Nucleus accumbens (tissue), 56 donors: ENCODE data around the gene UBD.

Experiments
- DNase-seq, 56 donors: peaks; one replicate each; lab custom pipeline; 2025; lab: John Stamatoyannopoulos, UW

Gene UBD

GRCh38 chr6:29524444-29525310 lies 34.9 kb downstream of the UBD start:
- no peak for DNase-seq

DNA sequence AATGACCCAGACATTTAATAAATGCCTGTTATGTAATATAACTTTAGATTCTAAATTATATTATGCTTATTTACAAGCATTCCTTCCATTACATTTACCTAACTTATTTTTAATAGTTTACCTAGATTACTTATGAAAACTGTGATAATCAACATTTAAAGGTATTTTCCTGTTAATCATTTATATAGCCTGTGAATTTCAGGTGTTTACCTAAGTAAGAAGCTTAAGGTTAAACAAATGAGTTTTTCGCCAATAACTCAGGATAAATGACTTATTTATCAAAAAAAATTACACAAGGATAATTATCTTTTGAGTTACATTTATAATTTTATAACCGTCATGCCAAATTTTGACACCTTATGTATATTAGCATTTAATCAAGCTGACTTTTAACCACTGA lies 35.5 kb downstream of the UBD start:
- no peak for DNase-seq

DNA sequence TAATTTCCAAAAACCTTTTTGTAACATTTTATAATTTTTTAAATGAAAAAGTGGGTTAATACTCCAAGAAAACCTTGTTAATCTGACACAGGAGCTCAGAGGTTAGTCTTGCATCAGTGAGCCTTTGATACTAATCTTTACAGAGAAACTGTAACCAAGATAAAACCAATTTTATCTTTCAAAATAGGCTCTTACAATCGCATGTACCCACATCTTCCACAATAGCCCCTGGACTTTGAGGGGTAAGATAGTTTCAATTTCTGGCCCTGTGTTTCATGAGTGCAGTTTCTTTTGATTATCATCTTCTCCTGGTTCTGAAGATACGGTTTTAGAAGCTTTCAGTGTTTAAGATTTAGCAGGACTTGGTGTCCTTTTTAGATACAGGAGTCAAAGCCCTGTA lies 37.3 kb downstream of the UBD start:
- no peak for DNase-seq

- no peak for DNase-seq
Measured at GRCh38 chr6:29521006-29521680, 38.4 kb downstream of the UBD start.

DNA sequence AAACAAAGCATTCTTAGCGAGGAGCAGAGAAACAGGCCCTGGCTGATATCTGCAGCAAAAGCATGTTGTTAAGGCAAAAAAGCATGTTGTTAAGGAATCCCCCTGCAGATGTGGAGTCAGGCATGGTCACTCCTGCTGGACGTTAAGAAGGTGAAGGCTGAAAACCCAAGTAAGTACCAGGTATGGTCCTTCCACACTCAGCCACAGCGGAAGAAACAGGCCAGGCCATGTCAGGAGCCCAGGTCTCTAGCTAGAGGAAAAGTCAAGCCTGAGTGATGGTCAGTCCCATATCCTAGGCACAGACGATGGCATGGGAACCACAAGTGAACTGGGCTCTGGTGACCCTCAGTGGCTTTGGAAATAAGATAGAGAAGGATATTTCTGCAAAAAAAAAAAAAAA lies 39.3 kb downstream of the UBD start:
- no peak for DNase-seq

DNA sequence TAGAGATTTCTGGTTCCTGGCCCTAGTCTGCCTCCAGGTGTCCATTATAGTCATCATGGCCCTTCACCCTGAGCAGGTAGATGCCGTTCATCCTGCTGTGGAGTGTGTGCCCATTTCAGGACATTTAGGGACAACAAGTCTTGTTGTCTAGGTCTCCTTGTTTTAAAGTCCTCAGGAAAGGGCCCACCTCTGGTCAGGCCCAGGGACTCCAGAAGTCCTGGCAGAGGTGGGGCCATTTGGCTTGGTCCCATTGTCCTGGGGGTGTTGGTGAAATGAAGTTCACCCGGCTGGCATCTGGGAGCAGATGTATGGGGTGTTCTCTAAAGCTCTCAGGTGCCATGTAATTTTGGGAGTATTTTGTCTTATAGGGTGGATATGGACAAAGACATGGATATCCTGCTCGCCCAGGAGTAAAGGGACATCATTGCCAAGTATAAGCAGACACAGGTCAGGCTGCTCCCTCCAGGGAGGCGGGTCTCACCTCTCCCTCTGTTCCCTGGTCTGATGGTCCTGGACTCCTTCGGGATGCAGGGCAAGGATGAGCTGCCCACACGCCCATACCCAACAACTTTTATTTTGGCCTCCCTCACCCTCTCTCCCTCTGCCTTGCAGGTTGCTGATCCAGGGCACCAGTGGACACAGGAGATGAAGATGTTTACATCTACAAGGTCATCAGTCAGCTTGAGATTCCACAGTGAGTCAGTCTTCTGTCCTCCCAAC lies 40.1 kb downstream of the UBD start:
- DNase-seq: no peak

DNA sequence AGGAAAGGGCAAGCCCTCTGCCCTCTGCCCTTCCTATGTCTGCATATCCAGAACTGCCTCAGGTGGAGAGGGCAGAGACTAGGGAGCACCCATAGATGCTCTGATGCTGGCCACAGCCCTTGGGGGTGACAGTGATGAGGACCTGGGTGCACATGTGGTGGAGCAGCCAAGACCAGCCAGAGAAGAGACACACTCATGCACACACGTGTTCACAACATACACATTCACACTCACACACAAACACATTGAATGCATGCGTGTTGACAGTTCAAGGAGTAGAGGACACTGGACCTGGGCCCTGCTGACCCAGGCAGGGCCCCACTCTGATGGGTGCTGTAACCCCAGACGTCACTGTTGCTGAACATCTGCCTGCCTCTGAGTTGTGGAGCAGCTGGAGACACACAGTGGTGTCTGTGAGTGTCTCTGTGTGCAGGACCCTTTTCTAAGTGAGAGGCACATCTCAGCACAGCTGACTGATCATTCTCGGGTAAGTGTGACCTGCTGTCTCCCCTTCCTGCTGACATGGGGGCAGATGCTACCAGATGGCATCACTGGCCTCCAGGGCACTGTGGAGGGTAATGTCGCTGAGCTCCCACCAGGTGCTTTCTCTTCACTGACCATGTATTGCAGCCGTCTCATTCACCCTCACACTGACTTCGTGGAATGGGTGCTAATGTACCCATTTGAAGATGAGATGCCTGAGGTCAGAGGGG lies 41.6 kb downstream of the UBD start:
- no peak for DNase-seq

GRCh38 chr6:29517245-29517644 lies 42.3 kb downstream of the UBD start:
- no peak for DNase-seq

- no peak for DNase-seq
Measured at GRCh38 chr6:29516108-29516507, 43.4 kb downstream of the UBD start.

DNA sequence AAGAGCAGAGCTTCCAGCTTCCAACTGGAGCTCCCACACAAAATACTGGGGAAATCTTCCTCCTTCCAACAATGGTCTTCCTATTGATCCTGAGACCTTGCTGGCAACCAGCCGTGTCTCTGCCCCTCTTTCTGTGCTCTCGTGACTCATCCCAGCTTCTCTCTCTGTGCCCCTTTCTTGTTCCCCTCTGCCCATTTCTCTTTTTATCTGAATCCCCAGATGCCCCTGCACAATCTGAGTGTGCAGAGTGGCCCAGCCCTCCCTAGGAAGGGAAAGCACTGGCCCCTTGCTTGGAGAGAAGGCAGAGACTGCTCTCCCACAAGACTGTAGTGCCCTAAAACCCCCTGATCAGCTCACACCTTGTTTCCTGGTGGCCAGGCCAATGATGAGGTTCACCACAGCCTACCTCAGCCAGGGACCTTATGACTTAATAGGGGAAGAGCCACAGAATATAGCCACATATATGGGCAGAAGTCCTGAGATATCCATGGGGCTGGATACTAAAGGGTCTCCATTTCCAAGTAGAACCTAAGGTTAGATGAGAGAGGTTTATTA lies 48.7 kb downstream of the UBD start:
- no peak for DNase-seq

DNA sequence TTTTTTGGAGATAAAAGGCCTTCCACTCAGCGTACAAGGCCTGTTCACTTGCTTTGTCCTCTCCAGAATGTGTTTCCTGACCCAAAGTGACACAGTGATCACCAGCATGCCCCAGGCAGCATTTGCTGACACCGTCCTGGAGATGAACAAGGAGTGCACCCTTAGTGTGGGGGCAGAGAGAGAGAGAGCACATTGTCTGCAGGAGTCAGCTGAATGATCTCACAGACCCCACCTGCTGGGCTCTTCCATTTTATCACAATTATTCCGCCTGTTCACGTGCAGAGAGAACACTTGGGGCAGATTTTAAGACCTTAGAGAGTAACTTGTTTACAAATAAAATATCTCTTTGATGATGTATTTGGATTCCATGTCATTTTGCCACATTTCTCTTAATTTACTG lies 49.3 kb downstream of the UBD start:
- no peak for DNase-seq

DNA sequence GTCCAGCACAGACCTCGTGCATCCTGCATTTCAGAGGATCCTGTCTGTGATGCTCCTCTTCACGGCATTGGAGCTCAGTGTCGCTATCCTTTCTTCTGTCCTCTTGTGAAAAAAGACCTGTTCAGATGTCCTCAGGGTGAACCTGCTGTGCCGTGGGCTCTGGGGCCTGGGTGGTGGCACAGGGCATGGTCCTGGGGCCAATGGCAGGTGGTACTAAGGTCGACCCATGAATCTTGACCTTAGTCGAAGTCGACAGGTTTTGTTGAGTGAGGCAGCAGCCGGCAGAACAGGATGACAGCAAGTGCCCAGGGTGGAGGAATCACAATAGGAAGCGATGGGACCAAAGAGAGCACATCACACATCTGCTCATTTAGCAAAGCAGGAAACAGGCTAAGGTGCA lies 49.8 kb downstream of the UBD start:
- DNase-seq: no peak

DNA sequence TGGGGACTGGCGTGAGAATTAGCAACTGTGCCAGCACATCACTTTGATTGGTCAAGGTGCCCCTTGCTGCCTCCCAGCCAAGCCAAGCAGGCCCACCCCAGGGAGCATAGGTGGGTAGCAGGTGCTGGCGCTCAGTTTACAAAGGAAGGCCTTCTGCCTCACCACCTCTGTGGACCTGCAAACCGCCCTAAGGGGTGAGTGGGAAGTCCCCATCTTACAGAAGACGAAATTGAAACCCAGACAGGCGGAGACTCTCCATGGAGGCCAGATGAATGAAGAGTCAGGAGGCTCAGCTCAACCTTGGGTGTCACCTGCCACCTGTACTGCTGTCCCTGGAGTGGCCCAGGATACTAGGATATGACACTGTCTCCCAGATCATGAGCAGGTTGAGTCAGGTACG lies 50.3 kb downstream of the UBD start:
- DNase-seq: no peak

- no peak for DNase-seq
Measured at GRCh38 chr6:29507319-29507718, 52.2 kb downstream of the UBD start.

DNA sequence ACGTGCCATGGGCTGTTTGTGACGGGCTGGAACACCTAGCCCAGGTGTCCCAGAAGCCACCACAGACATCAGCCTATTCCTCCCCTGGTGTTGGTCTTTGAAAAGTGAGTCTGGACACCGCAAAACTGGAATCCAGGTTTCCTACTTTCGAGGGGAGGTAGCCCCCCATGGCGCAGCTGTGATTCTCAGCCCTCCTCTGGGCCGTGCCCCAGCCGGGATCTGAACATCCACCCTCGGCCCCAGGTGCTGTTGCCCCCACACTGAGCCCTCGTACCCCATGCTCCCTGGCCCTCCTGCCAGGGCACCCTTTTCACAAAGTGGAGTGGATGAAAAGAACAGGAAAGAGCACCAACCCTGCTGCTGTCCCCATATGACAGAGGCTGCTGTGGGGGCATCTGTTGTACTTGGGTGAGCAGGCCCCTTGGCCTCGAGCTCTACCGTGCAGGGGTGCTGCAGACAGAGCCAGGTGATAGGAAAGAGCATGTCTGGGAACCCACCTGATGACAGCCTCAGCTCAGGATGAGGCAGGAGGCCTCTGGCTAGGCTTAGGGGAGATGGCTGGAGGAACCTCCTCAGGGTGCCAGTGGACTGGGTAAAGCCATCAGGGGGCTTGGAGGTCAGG lies 53.0 kb downstream of the UBD start:
- DNase-seq: no peak

GRCh38 chr6:29505808-29506207 lies 53.7 kb downstream of the UBD start:
- DNase-seq: no peak
